ENCODE results near the gene WDR89. TPM values are rescaled to one million over a fixed set of nuclear protein-coding genes. Genes with fewer than 3 reads are reported as not detected.

Gene WDR89
- total and polyA plus RNA-seq, 9 donors = 6.7 to 20.2 (median 13.4) TPM

DNA sequence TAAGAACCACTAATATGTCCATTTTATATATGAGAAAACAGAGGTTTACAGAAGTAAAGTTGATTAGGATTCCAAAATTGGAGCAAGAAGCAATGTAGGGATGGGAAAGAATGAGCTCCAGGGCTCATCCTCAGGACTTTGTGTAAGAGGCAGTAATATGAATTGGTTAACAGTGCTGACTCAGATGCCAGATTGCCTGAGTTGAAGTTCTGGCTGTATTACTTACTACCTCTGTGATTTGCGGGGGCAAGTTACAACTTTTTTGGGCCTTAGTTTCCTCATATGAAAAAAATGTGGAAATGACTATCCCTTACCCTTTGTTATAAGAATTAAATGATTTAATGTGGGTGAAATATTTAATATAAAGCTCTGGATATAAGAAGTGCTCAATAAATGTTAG lies 63.4 kb downstream of the WDR89 start:
- H3K27ac ChIP-seq = no peak overlapping the region
- DNase-seq = no peak
- H3K4me1 ChIP-seq (ENCODE audit: insufficient read depth) = no peaks in the 10 kb centered on the region
- no peak overlapping the region for H3K4me3 ChIP-seq
- no peaks in the 10 kb centered on the region for H3K9me3 ChIP-seq
- H3K36me3 ChIP-seq = no peaks in the 10 kb centered on the region
- no peak for TF ChIP-seq POLR2A (IDR thresholded peaks at IDR 0.05)
- no peak for TF ChIP-seq EP300 (IDR thresholded peaks at IDR 0.05)
- TF ChIP-seq, protein P1, sequence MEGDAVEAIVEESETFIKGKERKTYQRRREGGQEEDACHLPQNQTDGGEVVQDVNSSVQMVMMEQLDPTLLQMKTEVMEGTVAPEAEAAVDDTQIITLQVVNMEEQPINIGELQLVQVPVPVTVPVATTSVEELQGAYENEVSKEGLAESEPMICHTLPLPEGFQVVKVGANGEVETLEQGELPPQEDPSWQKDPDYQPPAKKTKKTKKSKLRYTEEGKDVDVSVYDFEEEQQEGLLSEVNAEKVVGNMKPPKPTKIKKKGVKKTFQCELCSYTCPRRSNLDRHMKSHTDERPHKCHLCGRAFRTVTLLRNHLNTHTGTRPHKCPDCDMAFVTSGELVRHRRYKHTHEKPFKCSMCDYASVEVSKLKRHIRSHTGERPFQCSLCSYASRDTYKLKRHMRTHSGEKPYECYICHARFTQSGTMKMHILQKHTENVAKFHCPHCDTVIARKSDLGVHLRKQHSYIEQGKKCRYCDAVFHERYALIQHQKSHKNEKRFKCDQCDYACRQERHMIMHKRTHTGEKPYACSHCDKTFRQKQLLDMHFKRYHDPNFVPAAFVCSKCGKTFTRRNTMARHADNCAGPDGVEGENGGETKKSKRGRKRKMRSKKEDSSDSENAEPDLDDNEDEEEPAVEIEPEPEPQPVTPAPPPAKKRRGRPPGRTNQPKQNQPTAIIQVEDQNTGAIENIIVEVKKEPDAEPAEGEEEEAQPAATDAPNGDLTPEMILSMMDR (IDR thresholded peaks at IDR 0.05) = no peak
- WGBS, 3 donors = 93 to 98% (median 95%) methylated on average over 1 of the region's 1 CpG
- intact Hi-C loops (cut with DNase I) = no loop called here
- H3K27me3 ChIP-seq = no peaks in the 10 kb centered on the region

DNA sequence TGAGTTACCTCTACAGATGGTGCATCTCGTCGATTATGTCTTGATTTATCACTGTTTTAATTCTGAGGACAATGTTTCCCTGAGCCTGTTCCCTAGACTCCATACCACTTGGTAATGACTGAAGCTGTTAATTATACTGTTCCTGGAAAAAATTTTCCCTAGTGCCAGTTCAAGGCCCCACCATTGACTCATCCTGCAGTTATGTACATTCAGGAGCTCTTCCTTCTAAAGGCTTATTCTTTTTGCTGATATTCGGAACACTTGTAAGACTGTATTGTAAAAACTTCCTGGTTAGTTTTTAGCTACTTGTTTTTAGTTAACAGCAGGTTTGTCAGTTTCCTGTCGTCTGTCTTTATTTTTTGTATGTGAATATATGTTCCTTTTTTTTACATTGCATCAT lies 68.1 kb downstream of the WDR89 start:
- WGBS, 3 donors = 31 to 33% (median 31%) methylated on average over 4 of the region's 4 CpGs

DNA sequence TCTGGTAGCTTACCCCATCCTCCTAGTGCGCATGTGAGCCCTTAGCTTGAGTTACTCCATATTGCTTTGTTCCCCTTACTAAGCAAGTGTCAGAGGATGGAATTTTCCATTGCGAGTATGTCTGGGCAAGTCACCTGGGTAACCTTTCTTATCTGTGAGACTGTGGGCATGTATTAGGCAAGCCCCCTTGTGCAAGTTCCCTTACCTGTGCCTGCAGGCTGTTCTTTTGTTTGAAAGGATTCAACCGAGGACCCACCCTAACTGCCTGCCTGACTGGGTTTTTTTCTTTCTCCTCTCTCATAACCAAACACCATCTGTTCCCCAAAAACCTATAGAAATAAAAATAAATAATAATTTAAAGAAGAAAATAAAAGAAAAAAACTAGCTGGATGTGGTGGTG lies 76.2 kb downstream of the WDR89 start:
- H3K4me3 ChIP-seq = no peak overlapping the region
- H3K4me1 ChIP-seq (ENCODE audit: insufficient read depth) = no peaks in the 10 kb centered on the region
- no peak overlapping the region for H3K27ac ChIP-seq
- H3K9me3 ChIP-seq = no peaks in the 10 kb centered on the region
- 89 to 90% (median 90%) methylated on average over 3 of the region's 3 CpGs for WGBS, 3 donors
- intact Hi-C loops (cut with DNase I) = no loop called here
- TF ChIP-seq POLR2A (IDR thresholded peaks at IDR 0.05) (no peak), EP300 (IDR thresholded peaks at IDR 0.05) (no peak)
- TF ChIP-seq, protein P1 (IDR thresholded peaks at IDR 0.05) = no peak
- H3K27me3 ChIP-seq = no peaks in the 10 kb centered on the region
- no peaks in the 10 kb centered on the region for H3K36me3 ChIP-seq
- DNase-seq = no peak

More for the DNA sequence above, 68.1 kb downstream of the WDR89 start:
- no peaks in the 10 kb centered on the region for H3K4me1 ChIP-seq (ENCODE audit: insufficient read depth)
- no peaks in the 10 kb centered on the region for H3K9me3 ChIP-seq
- no peak overlapping the region for H3K27ac ChIP-seq
- no peak for DNase-seq
- no peaks in the 10 kb centered on the region for H3K27me3 ChIP-seq
- intact Hi-C loops (cut with DNase I) = no loop called here
- H3K36me3 ChIP-seq = no peaks in the 10 kb centered on the region
- TF ChIP-seq EP300 (IDR thresholded peaks at IDR 0.05) = no peak
- TF ChIP-seq, protein P1 (IDR thresholded peaks at IDR 0.05) = no peak
- TF ChIP-seq POLR2A (IDR thresholded peaks at IDR 0.05) = no peak
- no peak overlapping the region for H3K4me3 ChIP-seq

- TF ChIP-seq POLR2A (IDR thresholded peaks at IDR 0.05) (no peak), EP300 (IDR thresholded peaks at IDR 0.05) (no peak)
- TF ChIP-seq, protein P1 (IDR thresholded peaks at IDR 0.05) = no peak
- Histone ChIP-seq H3K4me3 (no peak overlapping the region), H3K27ac (no peak overlapping the region), H3K9me3 (no peaks in the 10 kb centered on the region), H3K4me1 (ENCODE audit: insufficient read depth) (no peaks in the 10 kb centered on the region), H3K27me3 (no peaks in the 10 kb centered on the region), H3K36me3 (no peaks in the 10 kb centered on the region)
- DNase-seq = no peak
- intact Hi-C loops (cut with DNase I) = no loop called here
- WGBS, 3 donors = 18 to 22% (median 22%) methylated on average over 1 of the region's 1 CpG
Measured at GRCh38 chr14:63564318-63564717, 77.4 kb downstream of the WDR89 start.

All from ovary (tissue), 9 donors.